Calu3 (cell line): ENCODE data around the gene CALML4. TPM values are rescaled to one million over a fixed set of nuclear protein-coding genes. Genes with fewer than 3 reads are reported as not detected.

ENCODE experiments used
- BruUV-seq: library from RNA; stranded (reverse); fragments of 400-500 nt; replicated peaks from 2 replicates; lab custom pipeline; 2021; lab: Mats Ljungman, UMichigan
- CTCF ChIA-PET: fragments of 300-600 bp; sonication (Branson Sonifier 250); formaldehyde crosslinking; loops from one replicate; lab custom pipeline; 2022; ENCODE audit warnings: antibody characterized with exemption; lab: Charles Lee
- DNase-seq: peaks from one replicate; pipeline ENCODE4 v3.0.0; 2022
- H3K27ac Mint-ChIP-seq: one replicate; pipeline ENCODE4 v1.8.0; 2022; ENCODE audit warnings: mixed read lengths; ENCODE audit not compliant: unreplicated experiment
- H3K27me3 Mint-ChIP-seq: one replicate; pipeline ENCODE4 v1.8.0; 2022; ENCODE audit warnings: mixed read lengths; ENCODE audit not compliant: unreplicated experiment
- H3K36me3 Mint-ChIP-seq: one replicate; pipeline ENCODE4 v1.8.0; 2022; ENCODE audit warnings: mild to moderate bottlenecking, moderate library complexity, mixed read lengths; ENCODE audit not compliant: insufficient read depth, unreplicated experiment
- H3K4me1 Mint-ChIP-seq: one replicate; pipeline ENCODE4 v1.8.0; 2022; ENCODE audit warnings: mild to moderate bottlenecking, low read depth, mixed read lengths; ENCODE audit not compliant: unreplicated experiment
- H3K4me3 Mint-ChIP-seq: one replicate; pipeline ENCODE4 v1.8.0; 2022; ENCODE audit warnings: mild to moderate bottlenecking, low read depth, moderate library complexity, mixed read lengths; ENCODE audit not compliant: unreplicated experiment
- H3K9me3 Mint-ChIP-seq: one replicate; pipeline ENCODE4 v1.8.0; 2022; ENCODE audit warnings: low read depth, mixed read lengths; ENCODE audit not compliant: unreplicated experiment
- intact Hi-C: fragments of 100-400 bp; cut with micrococcal nuclease; formaldehyde crosslinking; loops from one replicate; pipeline ENCODE4 v1.10.0; 2022; ENCODE audit not compliant: unreplicated experiment
- total RNA-seq: library from RNA; stranded (reverse); gene quantifications from 2 replicates; pipeline ENCODE4 v1.2.3, GENCODE V29; 2022
- TF ChIP-seq, protein P1 (sequence below): fragments of 200-600 bp; IDR thresholded peaks from one replicate; pipeline ENCODE4 v1.8.0; 2022; ENCODE audit warnings: antibody characterized with exemption; ENCODE audit not compliant: unreplicated experiment

Gene CALML4
- total RNA-seq, 1 experiment from 2014 or later: 24.1 TPM

GRCh38 chr15:68163191-68163590, 41.9 kb downstream of the CALML4 start:
- H3K27me3 Mint-ChIP-seq: no peaks in the 10 kb centered on the region
- BruUV-seq: no TSS peak

GRCh38 chr15:68158046-68158628, 47.0 kb downstream of the CALML4 start:
- Mint-ChIP-seq H3K27me3 (no peaks in the 10 kb centered on the region), H3K36me3 (no peaks in the 10 kb centered on the region), H3K9me3 (no peaks in the 10 kb centered on the region), H3K4me3 (no peak overlapping the region), H3K4me1 (no peaks in the 10 kb centered on the region), H3K27ac (no peak overlapping the region)
- CTCF ChIA-PET: no interaction called here
- BruUV-seq: no TSS peak
- intact Hi-C loops: no loop called here
- no peak for DNase-seq
- TF ChIP-seq, protein P1, sequence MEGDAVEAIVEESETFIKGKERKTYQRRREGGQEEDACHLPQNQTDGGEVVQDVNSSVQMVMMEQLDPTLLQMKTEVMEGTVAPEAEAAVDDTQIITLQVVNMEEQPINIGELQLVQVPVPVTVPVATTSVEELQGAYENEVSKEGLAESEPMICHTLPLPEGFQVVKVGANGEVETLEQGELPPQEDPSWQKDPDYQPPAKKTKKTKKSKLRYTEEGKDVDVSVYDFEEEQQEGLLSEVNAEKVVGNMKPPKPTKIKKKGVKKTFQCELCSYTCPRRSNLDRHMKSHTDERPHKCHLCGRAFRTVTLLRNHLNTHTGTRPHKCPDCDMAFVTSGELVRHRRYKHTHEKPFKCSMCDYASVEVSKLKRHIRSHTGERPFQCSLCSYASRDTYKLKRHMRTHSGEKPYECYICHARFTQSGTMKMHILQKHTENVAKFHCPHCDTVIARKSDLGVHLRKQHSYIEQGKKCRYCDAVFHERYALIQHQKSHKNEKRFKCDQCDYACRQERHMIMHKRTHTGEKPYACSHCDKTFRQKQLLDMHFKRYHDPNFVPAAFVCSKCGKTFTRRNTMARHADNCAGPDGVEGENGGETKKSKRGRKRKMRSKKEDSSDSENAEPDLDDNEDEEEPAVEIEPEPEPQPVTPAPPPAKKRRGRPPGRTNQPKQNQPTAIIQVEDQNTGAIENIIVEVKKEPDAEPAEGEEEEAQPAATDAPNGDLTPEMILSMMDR: no peak

More at GRCh38 chr15:68163191-68163590, 41.9 kb downstream of the CALML4 start:
- intact Hi-C loops: no loop called here
- H3K36me3 Mint-ChIP-seq: peaks cover 10% of the 10 kb centered on the region
- no peaks in the 10 kb centered on the region for H3K9me3 Mint-ChIP-seq
- CTCF ChIA-PET: no interaction called here
- DNase-seq: no peak
- no peak overlapping the region for H3K27ac Mint-ChIP-seq
- no peaks in the 10 kb centered on the region for H3K4me1 Mint-ChIP-seq
- H3K4me3 Mint-ChIP-seq: no peak overlapping the region
- TF ChIP-seq, protein P1: no peak

GRCh38 chr15:68157074-68157473, 48.1 kb downstream of the CALML4 start:
- H3K4me3 Mint-ChIP-seq: no peak overlapping the region
- TF ChIP-seq, protein P1: no peak
- no peak for DNase-seq
- intact Hi-C loops: no loop called here
- no TSS peak for BruUV-seq
- H3K27ac Mint-ChIP-seq: no peak overlapping the region
- H3K27me3 Mint-ChIP-seq: no peaks in the 10 kb centered on the region
- H3K9me3 Mint-ChIP-seq: no peaks in the 10 kb centered on the region
- no peaks in the 10 kb centered on the region for H3K4me1 Mint-ChIP-seq
- H3K36me3 Mint-ChIP-seq: no peaks in the 10 kb centered on the region
- CTCF ChIA-PET: no interaction called here

GRCh38 chr15:68154923-68155559, 50.1 kb downstream of the CALML4 start:
- Mint-ChIP-seq H3K27me3 (no peaks in the 10 kb centered on the region), H3K4me3 (no peak overlapping the region), H3K9me3 (no peaks in the 10 kb centered on the region), H3K36me3 (no peaks in the 10 kb centered on the region), H3K4me1 (no peaks in the 10 kb centered on the region), H3K27ac (no peak overlapping the region)
- peak; percentile 63 for DNase-seq
- TF ChIP-seq, protein P1: peak; percentile 69
- CTCF ChIA-PET: interaction anchor here (0.7 to 1.8 kb wide), 6 partner anchors 41 to 1048 kb away, joined by 3 to 18 read pairs (median 4); partner anchors contain the start of gene PIAS1
- BruUV-seq: no TSS peak
- intact Hi-C loops: loop anchor here (1.0 kb wide), 1 partner anchor 292 kb away; no protein-coding TSS in a partner anchor
